HepG2 (cell line): ENCODE measurements around the gene SF3B6. TPM values are rescaled to one million over a fixed set of nuclear protein-coding genes. Genes with fewer than 3 reads are reported as not detected.

Source experiments
- ATAC-seq: fragments of 200-7000 bp; cut with Tn5 transposase; 3 replicates; pipeline ENCODE4 v1.9.1; 2020; ENCODE audit warnings: mild to moderate bottlenecking, moderate library complexity
- BruUV-seq: library from RNA; stranded (reverse); fragments of 400-500 nt; replicated peaks from 2 replicates; lab custom pipeline; 2021; lab: Mats Ljungman, UMichigan
- CTCF ChIA-PET: fragments of 300-600 bp; formaldehyde crosslinking; extraction: SDS; loops from one replicate; lab custom pipeline; 2021; ENCODE audit warnings: low total read pairs, inconsistent platforms, low intra/inter-chr PET ratio; lab: Yijun Ruan, JAX
- POLR2A ChIA-PET: fragments of 350-600 bp; sonication (Branson Sonifier 250); formaldehyde crosslinking; loops from one replicate; lab custom pipeline; 2020; ENCODE audit warnings: antibody characterized with exemption, inconsistent platforms; lab: Yijun Ruan, JAX
- DNase-seq: peaks from one replicate; pipeline ENCODE4 v3.0.0-alpha.2; 2015; ENCODE audit warnings: low spot score
- FAIRE-seq: peaks from 3 replicates; lab custom pipeline; 2011; peaks lifted over from hg19 to GRCh38; lab: Jason Lieb, UNC
- H2AFZ ChIP-seq: one replicate; pipeline ENCODE4 v1.6.1; 2011; ENCODE audit warnings: low read length, inconsistent platforms
- H3K27ac ChIP-seq: fragments of 300-600 bp; 3 replicates; pipeline ENCODE4 v1.8.0; 2011; ENCODE audit warnings: mixed run types, mild to moderate bottlenecking, mixed read lengths, low read length, inconsistent platforms; ENCODE audit not compliant: insufficient read depth; ENCODE audit errors: extremely low read length
- H3K27me3 ChIP-seq, 2 experiments: fragments of 200-600 bp in 1 of 2; 2 replicates in 1 of 2; 3 replicates in 1 of 2; pipeline versions ENCODE4 v1.6.0 to v1.8.0; 2011; ENCODE audit warnings: low read length in 2 of 2, mild to moderate bottlenecking in 2 of 2, moderate library complexity in 2 of 2, inconsistent platforms in 1 of 2; ENCODE audit not compliant: insufficient read depth in 2 of 2, control insufficient read depth in 1 of 2
- H3K36me3 ChIP-seq, 2 experiments: fragments of 200-600 bp in 1 of 2; replicated peaks in 1 of 2; 2 replicates in 1 of 2; 3 replicates in 1 of 2; pipeline versions ENCODE4 v1.5.1 to v1.8.0; 2011; ENCODE audit warnings: low read length in 2 of 2, inconsistent platforms in 1 of 2; ENCODE audit not compliant: insufficient read depth in 2 of 2, control insufficient read depth in 1 of 2
- H3K4me1 ChIP-seq: 2 replicates; pipeline ENCODE4 v1.5.1; 2012; ENCODE audit warnings: low read length, inconsistent platforms; ENCODE audit not compliant: insufficient read depth
- H3K4me2 ChIP-seq: 2 replicates; pipeline ENCODE4 v1.6.0; 2011; ENCODE audit warnings: low read depth, low read length, inconsistent platforms
- H3K4me3 ChIP-seq, 3 experiments: fragments of 200-600 bp in 1 of 3; sonication (generic), shearing (Covaris generic) in 1 of 3; replicated peaks in 1 of 3; 2 replicates each; pipeline ENCODE4 v1.5.1; 2011 to 2016; ENCODE audit warnings: low read length in 3 of 3, inconsistent platforms in 2 of 3, low read depth in 2 of 3, mild to moderate bottlenecking in 2 of 3, control low read depth in 1 of 3, mixed read lengths in 1 of 3; ENCODE audit not compliant: insufficient read depth in 1 of 3
- H3K79me2 ChIP-seq: one replicate; pipeline ENCODE4 v1.6.1; 2011; ENCODE audit warnings: low read length, inconsistent platforms; ENCODE audit not compliant: insufficient read depth
- H3K9ac ChIP-seq: 2 replicates; pipeline ENCODE4 v1.6.0; 2011; ENCODE audit warnings: mild to moderate bottlenecking, low read depth, low read length, inconsistent platforms; ENCODE audit not compliant: insufficient read depth
- H3K9me3 ChIP-seq: 2 replicates; pipeline ENCODE4 v1.5.1; 2012; ENCODE audit warnings: mild to moderate bottlenecking, low read length
- H4K20me1 ChIP-seq: 2 replicates; pipeline ENCODE4 v1.6.0; 2011; ENCODE audit warnings: inconsistent platforms, mild to moderate bottlenecking, low read length, moderate library complexity; ENCODE audit not compliant: insufficient read depth
- ASH2L ChIP-seq: fragments of 300-600, 200-600 bp; sonication (generic); IDR thresholded peaks from 2 replicates; pipeline ENCODE4 v1.7.0; 2017; ENCODE audit warnings: low read depth, mild to moderate bottlenecking, moderate library complexity, mixed read lengths, low read length; ENCODE audit not compliant: insufficient read length
- MAFF ChIP-seq: IDR thresholded peaks from 2 replicates; pipeline ENCODE4 v1.6.1; 2011; ENCODE audit warnings: low read depth, low read length, improper control_type of control experiment
- MAFK ChIP-seq, 2 experiments: IDR thresholded peaks in 1 of 2; conservative IDR thresholded peaks in 1 of 2; 2 replicates each; pipeline ENCODE4 v1.6.1; 2011; ENCODE audit warnings: improper control_type of control experiment in 2 of 2, low read length in 2 of 2
- PAWR ChIP-seq: sonication (generic); formaldehyde crosslinking; IDR thresholded peaks from 2 replicates; pipeline ENCODE4 v1.4.0; 2020; ENCODE audit warnings: missing genetic modification reagents, mild to moderate bottlenecking, borderline replicate concordance
- RAD21 ChIP-seq: fragments of 450-650 bp; formaldehyde crosslinking; IDR thresholded peaks from 2 replicates; pipeline ENCODE4 v1.5.0; 2020; ENCODE audit warnings: mild to moderate bottlenecking
- ZNF44 ChIP-seq: sonication (generic); formaldehyde crosslinking; IDR thresholded peaks from 2 replicates; pipeline ENCODE4 v1.5.1; 2020; ENCODE audit warnings: mild to moderate bottlenecking, missing genetic modification reagents
- WGBS: methylation state at CpG from one replicate; pipeline ENCODE4 v1.1.6; 2017; ENCODE audit warnings: low lambda C conversion rate; 5-methylcytosine and 5-hydroxymethylcytosine counted together
- in situ Hi-C: cut with HindIII; loops from 2 replicates; pipeline ENCODE4 v1.10.0; 2017; ENCODE audit warnings: low pct_unique_long_range_greater_than_20kb; ENCODE audit not compliant: extremely low pct_ligation_motif_present
- intact Hi-C: fragments of 100-400 bp; cut with micrococcal nuclease; formaldehyde crosslinking; loops from one replicate; pipeline ENCODE4 v1.10.0; 2022; ENCODE audit not compliant: unreplicated experiment
- polyA plus RNA-seq, 8 experiments: library from polyadenylated mRNA; depleted of rRNA in 3 of 8; stranded (reverse) in 7 of 8; unstranded in 1 of 8; fragments of >200 nt; fragmentation: Illumina TruSeq in 4 of 8; extraction: Trizol in 4 of 8; gene quantifications; 2 replicates each; pipeline versions ENCODE4 v1.2.1 to v1.2.3, GENCODE V29; 2011 to 2016; ENCODE audit warnings: low read depth in 4 of 8, missing spikeins in 1 of 8, mixed read lengths in 1 of 8; ENCODE audit not compliant: insufficient read depth in 1 of 8
- total RNA-seq, 5 experiments: library from RNA; depleted of rRNA; stranded (reverse); fragments of >200 nt; fragmentation: Illumina TruSeq; extraction: Trizol; gene quantifications; 2 replicates each; pipeline ENCODE4 v1.2.3, GENCODE V29; 2016; ENCODE audit warnings: low read depth in 1 of 5
- TF ChIP-seq, protein P1 (sequence below): sonication (generic); formaldehyde crosslinking; IDR thresholded peaks from 2 replicates; pipeline ENCODE4 v1.4.0; 2020; ENCODE audit warnings: missing genetic modification reagents

SF3B6 gene
- total and polyA plus RNA-seq, 2 of the 13 experiments (the other 11 are each of a cell fraction or from before 2014, with no cell fraction given) = 177 to 182 TPM

DNA sequence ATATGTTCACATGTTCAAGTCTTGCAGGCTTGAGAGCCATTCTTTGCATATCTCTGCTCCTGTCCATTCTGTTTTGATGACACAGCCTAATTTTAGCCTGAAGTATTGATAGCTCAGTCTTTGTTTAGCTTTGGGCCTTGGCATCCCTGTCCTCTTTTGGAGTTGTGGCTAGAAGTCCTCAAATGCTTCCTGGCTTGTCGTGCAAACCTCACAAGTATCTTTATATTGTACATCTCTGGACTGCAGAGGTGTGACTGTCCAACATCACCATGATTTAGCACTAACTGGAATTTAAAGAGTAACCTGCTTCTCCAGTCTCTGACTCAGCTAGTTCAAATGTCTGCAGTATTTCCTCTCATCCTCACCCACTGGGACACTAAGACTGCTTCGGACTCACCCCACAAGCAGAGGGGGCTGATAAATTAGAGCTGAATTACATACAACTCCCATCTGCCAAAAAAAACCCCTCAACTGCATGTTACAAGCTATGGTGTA is 35.3 kb upstream of the SF3B6 start:
- TF ChIP-seq RAD21 (CRISPR knock-in tag) = no peak
- no peak for TF ChIP-seq ZNF44 (CRISPR knock-in tag)
- TF ChIP-seq PAWR (CRISPR knock-in tag) = no peak
- TF ChIP-seq MAFF = peak; percentile 86
- TF ChIP-seq, protein P1, sequence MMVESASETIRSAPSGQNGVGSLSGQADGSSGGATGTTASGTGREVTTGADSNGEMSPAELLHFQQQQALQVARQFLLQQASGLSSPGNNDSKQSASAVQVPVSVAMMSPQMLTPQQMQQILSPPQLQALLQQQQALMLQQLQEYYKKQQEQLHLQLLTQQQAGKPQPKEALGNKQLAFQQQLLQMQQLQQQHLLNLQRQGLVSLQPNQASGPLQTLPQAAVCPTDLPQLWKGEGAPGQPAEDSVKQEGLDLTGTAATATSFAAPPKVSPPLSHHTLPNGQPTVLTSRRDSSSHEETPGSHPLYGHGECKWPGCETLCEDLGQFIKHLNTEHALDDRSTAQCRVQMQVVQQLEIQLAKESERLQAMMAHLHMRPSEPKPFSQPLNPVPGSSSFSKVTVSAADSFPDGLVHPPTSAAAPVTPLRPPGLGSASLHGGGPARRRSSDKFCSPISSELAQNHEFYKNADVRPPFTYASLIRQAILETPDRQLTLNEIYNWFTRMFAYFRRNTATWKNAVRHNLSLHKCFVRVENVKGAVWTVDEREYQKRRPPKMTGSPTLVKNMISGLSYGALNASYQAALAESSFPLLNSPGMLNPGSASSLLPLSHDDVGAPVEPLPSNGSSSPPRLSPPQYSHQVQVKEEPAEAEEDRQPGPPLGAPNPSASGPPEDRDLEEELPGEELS (CRISPR knock-in tag) = no peak
- TF ChIP-seq ASH2L = no peak
- TF ChIP-seq MAFK (conservative IDR thresholded peaks at IDR 0.05 in 1 of 2, IDR thresholded peaks at IDR 0.05 in 1 of 2; ENCODE audit: low read length in 2 of 2) = peak; percentile 86 to 89
- BruUV-seq = no TSS peak
- intact Hi-C loops (no loop called here), in situ Hi-C loops (no loop called here)
- no peaks in the 10 kb centered on the region for H3K79me2 ChIP-seq
- H3K27ac ChIP-seq = no peak overlapping the region
- CTCF ChIA-PET = interaction anchor here (0.8 kb wide), 1 partner anchor 27 kb away, joined by 3 read pairs; the partner anchor contains the start of gene TP53I3
- peaks cover 15% of the 10 kb centered on the region for H3K9me3 ChIP-seq
- H4K20me1 ChIP-seq = no peaks in the 10 kb centered on the region
- ATAC-seq (peak; percentile 21; the same call in 1 of the 3 replicates), FAIRE-seq (no peak), DNase-seq (no peak)
- no peak overlapping the region for H3K9ac ChIP-seq
- 16% methylated on average over 2 of the region's 2 CpGs for WGBS
- no peak overlapping the region for H2AFZ ChIP-seq
- H3K27me3 ChIP-seq = no peaks in the 10 kb centered on the region
- H3K4me1 ChIP-seq = peaks cover 26% of the 10 kb centered on the region
- POLR2A ChIA-PET = interaction anchor here (1.7 to 1.8 kb wide), 2 partner anchors 11 to 28 kb away, joined by 5 to 7 read pairs; partner anchors contain the start of gene PFN4
- no peaks in the 10 kb centered on the region for H3K36me3 ChIP-seq
- H3K4me3 ChIP-seq = no peak overlapping the region
- no peak overlapping the region for H3K4me2 ChIP-seq
